ENCODE results near the gene SYPL1. TPM values are rescaled to one million over a fixed set of nuclear protein-coding genes. Genes with fewer than 3 reads are reported as not detected.

The SYPL1 gene
- total and polyA plus RNA-seq, 12 donors: 25.0 to 107 (median 80.7) TPM

DNA sequence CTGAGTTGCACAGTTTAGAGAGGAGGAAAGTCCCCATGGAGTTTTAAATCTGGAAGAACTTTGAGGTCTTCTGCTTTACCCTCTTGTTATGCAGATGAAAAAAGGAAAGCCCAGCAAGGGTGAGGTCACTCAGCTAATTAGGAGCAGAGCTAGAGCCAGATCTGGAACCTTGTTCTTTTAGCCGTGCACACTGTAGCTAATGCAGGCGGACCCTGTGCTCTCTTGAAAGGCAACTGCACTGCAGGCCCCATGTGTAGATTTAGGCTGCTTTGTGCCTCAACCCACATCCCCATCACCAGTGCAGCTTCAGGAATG lies 63.4 kb downstream of the SYPL1 start:
- Histone ChIP-seq H3K9me3 (replicated peaks in 1 of 3) (no peaks in the 10 kb centered on the region), H3K27ac (no peak overlapping the region), H3K27me3 (no peaks in the 10 kb centered on the region), H3K36me3 (replicated peaks in 1 of 2) (no peaks in the 10 kb centered on the region), H3K4me3 (no peak overlapping the region), H3K4me1 (replicated peaks in 1 of 2) (peaks cover 6 to 12% of the 10 kb centered on the region in 2 donors)
- TF ChIP-seq POLR2A (IDR thresholded peaks at IDR 0.05): no peak
- TF ChIP-seq, protein P1, sequence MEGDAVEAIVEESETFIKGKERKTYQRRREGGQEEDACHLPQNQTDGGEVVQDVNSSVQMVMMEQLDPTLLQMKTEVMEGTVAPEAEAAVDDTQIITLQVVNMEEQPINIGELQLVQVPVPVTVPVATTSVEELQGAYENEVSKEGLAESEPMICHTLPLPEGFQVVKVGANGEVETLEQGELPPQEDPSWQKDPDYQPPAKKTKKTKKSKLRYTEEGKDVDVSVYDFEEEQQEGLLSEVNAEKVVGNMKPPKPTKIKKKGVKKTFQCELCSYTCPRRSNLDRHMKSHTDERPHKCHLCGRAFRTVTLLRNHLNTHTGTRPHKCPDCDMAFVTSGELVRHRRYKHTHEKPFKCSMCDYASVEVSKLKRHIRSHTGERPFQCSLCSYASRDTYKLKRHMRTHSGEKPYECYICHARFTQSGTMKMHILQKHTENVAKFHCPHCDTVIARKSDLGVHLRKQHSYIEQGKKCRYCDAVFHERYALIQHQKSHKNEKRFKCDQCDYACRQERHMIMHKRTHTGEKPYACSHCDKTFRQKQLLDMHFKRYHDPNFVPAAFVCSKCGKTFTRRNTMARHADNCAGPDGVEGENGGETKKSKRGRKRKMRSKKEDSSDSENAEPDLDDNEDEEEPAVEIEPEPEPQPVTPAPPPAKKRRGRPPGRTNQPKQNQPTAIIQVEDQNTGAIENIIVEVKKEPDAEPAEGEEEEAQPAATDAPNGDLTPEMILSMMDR (IDR thresholded peaks at IDR 0.05): no peak
- 93 to 100% (median 98%) methylated on average over 2 of the region's 2 CpGs for WGBS, 4 donors
- DNase-seq: no peak
- intact Hi-C loops (cut with DNase I): loop anchor here in 1 of 2 donors (10.0 kb wide), 2 partner anchors 114 to 394 kb away; no protein-coding TSS in a partner anchor

DNA sequence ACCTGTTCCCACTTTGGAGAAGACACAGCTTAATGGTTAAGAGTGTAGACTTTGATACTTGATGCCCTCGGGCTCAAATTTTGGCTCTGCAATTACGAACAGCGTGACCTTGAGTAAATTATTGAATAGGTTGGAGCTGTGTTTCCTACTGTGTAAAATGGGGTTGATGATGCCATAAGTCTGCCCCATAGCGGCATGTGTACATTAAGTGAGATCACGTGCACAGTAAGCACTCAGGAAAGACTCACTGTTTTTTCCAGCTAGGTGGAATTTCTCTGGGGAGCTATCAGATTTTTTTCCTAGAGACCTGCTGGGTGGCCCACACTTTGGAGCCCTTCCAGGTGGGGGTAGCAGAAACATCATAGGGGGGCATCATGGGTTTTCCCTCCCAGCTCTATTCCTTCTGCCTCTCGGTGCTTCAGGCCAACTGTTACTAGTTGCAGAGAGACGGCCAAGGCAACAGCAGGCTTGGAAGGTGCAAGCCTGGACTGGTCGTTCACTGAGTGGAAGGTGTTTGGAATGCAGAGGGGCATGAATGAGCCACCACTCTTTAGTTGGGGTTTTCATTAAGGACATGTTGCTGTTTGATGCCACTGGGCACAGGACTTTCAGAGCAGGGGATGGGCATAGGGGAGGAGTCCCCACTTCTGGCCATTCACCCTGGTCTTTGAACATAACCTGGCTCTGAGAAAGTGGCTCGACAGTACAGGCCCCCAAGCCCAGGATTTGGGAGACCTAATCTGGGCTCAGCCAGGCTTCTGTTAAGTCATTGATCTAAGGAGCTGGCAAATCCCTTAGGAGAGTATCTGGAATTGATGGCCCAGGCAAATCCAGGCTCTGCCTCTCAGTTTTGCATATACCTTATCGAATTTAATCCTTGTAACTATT lies 64.0 kb downstream of the SYPL1 start:
- no peaks in the 10 kb centered on the region for H3K36me3 ChIP-seq (replicated peaks in 1 of 2)
- H3K4me1 ChIP-seq (replicated peaks in 1 of 2): peaks cover 6 to 12% of the 10 kb centered on the region in 2 donors
- H3K4me3 ChIP-seq: no peak overlapping the region
- H3K9me3 ChIP-seq (replicated peaks in 1 of 3): no peaks in the 10 kb centered on the region
- 83 to 87% (median 85%) methylated on average over 10 of the region's 10 CpGs for WGBS, 4 donors
- no peak for DNase-seq
- H3K27me3 ChIP-seq: no peaks in the 10 kb centered on the region
- no peak overlapping the region for H3K27ac ChIP-seq
- intact Hi-C loops (cut with DNase I): loop anchor here in 1 of 2 donors (10.0 kb wide), 2 partner anchors 113 to 393 kb away; no protein-coding TSS in a partner anchor
- no peak for TF ChIP-seq POLR2A (IDR thresholded peaks at IDR 0.05)
- TF ChIP-seq, protein P1 (IDR thresholded peaks at IDR 0.05): no peak

DNA sequence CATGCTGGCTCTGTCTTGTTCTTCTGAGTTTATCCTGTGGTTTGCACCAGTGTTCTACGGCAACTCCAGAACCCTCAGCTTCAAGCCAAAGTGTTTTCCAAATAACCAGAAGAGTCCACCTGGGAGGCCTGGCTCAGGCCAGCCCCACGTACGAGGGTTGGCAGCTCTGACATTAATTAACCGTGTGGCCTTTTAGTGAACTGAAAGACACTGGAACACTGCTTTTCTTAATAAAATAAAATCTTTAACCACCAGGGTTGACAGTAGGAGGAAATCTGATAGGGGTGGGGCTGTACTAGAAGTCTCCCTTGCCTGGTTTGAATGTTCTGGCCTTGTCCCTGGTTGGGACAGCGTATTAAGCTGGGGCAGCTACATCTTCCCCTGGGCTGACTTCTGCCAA lies 64.9 kb downstream of the SYPL1 start:
- no peak overlapping the region for H3K27ac ChIP-seq
- WGBS, 4 donors: 86 to 94% (median 90%) methylated on average over 5 of the region's 5 CpGs
- H3K27me3 ChIP-seq: no peaks in the 10 kb centered on the region
- H3K36me3 ChIP-seq (replicated peaks in 1 of 2): no peaks in the 10 kb centered on the region
- intact Hi-C loops (cut with DNase I): loop anchor here in 1 of 2 donors (10.0 kb wide), 2 partner anchors 112 to 392 kb away; no protein-coding TSS in a partner anchor
- no peak for TF ChIP-seq POLR2A (IDR thresholded peaks at IDR 0.05)
- TF ChIP-seq, protein P1 (IDR thresholded peaks at IDR 0.05): no peak
- DNase-seq: no peak
- peaks cover 10 to 17% of the 10 kb centered on the region in 2 donors for H3K4me1 ChIP-seq (replicated peaks in 1 of 2)
- no peak overlapping the region for H3K4me3 ChIP-seq
- no peaks in the 10 kb centered on the region for H3K9me3 ChIP-seq (replicated peaks in 1 of 3)

DNA sequence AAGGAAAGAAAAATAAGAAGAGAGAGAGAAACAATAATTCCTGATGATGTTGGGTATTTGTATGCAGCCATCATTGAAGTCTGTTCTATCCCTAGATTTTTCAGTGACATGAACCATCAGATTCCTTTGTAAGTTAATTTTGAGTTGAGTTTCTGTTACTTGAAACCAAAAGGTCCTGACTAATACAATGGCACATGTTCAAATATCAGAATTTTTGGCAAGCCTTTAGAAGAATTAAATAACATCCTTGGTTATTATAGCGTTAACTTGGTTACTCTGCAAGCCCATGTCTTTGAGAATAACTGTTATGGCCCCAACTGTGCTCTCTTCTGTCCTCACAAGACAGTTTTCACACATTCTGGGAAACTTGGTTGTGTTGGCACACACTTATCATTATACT lies 66.5 kb downstream of the SYPL1 start:
- H3K9me3 ChIP-seq (replicated peaks in 1 of 3): no peaks in the 10 kb centered on the region
- H3K4me1 ChIP-seq (replicated peaks in 1 of 2): peaks cover 9 to 13% of the 10 kb centered on the region in 2 donors
- TF ChIP-seq, protein P1 (IDR thresholded peaks at IDR 0.05): no peak
- no peak for TF ChIP-seq POLR2A (IDR thresholded peaks at IDR 0.05)
- H3K4me3 ChIP-seq: no peak overlapping the region
- no peak overlapping the region for H3K27ac ChIP-seq
- H3K36me3 ChIP-seq (replicated peaks in 1 of 2): no peaks in the 10 kb centered on the region
- H3K27me3 ChIP-seq: no peaks in the 10 kb centered on the region
- intact Hi-C loops (cut with DNase I): loop anchor here in 1 of 2 donors (10.0 kb wide), 2 partner anchors 111 to 391 kb away; no protein-coding TSS in a partner anchor
- WGBS, 4 donors: 56 to 89% (median 67%) methylated on average over 1 of the region's 1 CpG
- DNase-seq: no peak
